Heart right ventricle (tissue), 16 donors: Measurements from ENCODE around the gene RAI1. TPM values are rescaled to one million over a fixed set of nuclear protein-coding genes. Genes with fewer than 3 reads are reported as not detected.
A peak's percentile ranks its signal among the peaks of the same experiment; 100 is the strongest.

ENCODE experiments used
- ATAC-seq, 8 donors: fragments of 200-7000 bp; cut with Tn5 transposase; one replicate each; pipeline ENCODE4 v1.9.1; 2020; ENCODE audit warnings: mild to moderate bottlenecking in 8 of 8, moderate library complexity in 8 of 8, moderate number of reproducible peaks in 1 of 8
- DNase-seq, 2 donors: peaks; one replicate each; pipeline ENCODE4 v3.0.0-alpha.2; 2020
- H3K27ac ChIP-seq, 10 donors: fragments of 200-600 bp; sonication (generic) in 2 of 10; one replicate each; pipeline versions ENCODE4 v1.5.0 to v1.8.0; 2020 to 2022; ENCODE audit warnings: mild to moderate bottlenecking in 3 of 10
- H3K27me3 ChIP-seq, 7 donors: fragments of 200-600 bp; one replicate each; pipeline ENCODE4 v1.8.0; 2021 to 2022; ENCODE audit warnings: mild to moderate bottlenecking in 2 of 7
- H3K36me3 ChIP-seq, 9 donors: fragments of 200-600 bp; sonication (generic) in 1 of 9; one replicate each; pipeline versions ENCODE4 v1.5.0 to v1.8.0; 2020 to 2022; ENCODE audit warnings: mild to moderate bottlenecking in 2 of 9
- H3K4me1 ChIP-seq, 9 donors: fragments of 200-600 bp; sonication (generic) in 1 of 9; one replicate each; pipeline versions ENCODE4 v1.5.0 to v1.8.0; 2020 to 2022; ENCODE audit warnings: mild to moderate bottlenecking in 4 of 9
- H3K4me3 ChIP-seq, 10 donors: fragments of 200-600 bp; sonication (generic) in 2 of 10; one replicate each; pipeline versions ENCODE4 v1.5.0 to v1.8.0; 2020 to 2022; ENCODE audit warnings: mild to moderate bottlenecking in 7 of 10, moderate library complexity in 2 of 10
- H3K9me3 ChIP-seq, 11 donors: fragments of 200-600 bp in 10 of 11; sonication (generic) in 2 of 11; one replicate each; pipeline versions ENCODE4 v1.5.0 to v1.8.0; 2013 to 2022; ENCODE audit warnings: mild to moderate bottlenecking in 2 of 11, control low read depth in 1 of 11, moderate library complexity in 1 of 11
- CTCF ChIP-seq, 9 donors: fragments of 200-600 bp; sonication (generic) in 2 of 9; IDR thresholded peaks; one replicate each; pipeline versions ENCODE4 v1.5.0 to v1.8.0; 2021 to 2022; ENCODE audit warnings: antibody characterized with exemption in 9 of 9, mild to moderate bottlenecking in 5 of 9, moderate library complexity in 1 of 9
- whole genome bisulfite sequencing, 2 donors: extraction: QIAGEN DNeasy Blood & Tissue Kit; methylation state at CpG; one replicate each; pipeline ENCODE4 v1.1.7; 2013; ENCODE audit warnings: inconsistent platforms in 1 of 2; 5-methylcytosine and 5-hydroxymethylcytosine counted together
- intact Hi-C, 10 donors: fragments of 100-400 bp; cut with DNase I; formaldehyde crosslinking; loops; one replicate each; pipeline versions ENCODE4 v1.11.1 to v1.14.2; 2022
- polyA plus RNA-seq, 2 donors: library from polyadenylated mRNA; stranded (reverse); fragments of 200-250 nt; gene quantifications; one replicate each; pipeline ENCODE4 v1.2.3, GENCODE V29; 2013
- total RNA-seq, 10 donors: library from RNA; stranded (reverse); fragmentation: NEBNext Ultra II Directional in 3 of 10; extraction: Animal tissue kit (Norgen Biotek cat#: 25700) in 3 of 10; gene quantifications; one replicate each; pipeline versions ENCODE4 v1.2.1 to v1.2.4, GENCODE V29; 2021 to 2023
- donor health status: Arrhythmogenic right ventricular cardiomyopathy.
- donor health status: ischemic (EF 13 %, LVEDD 7.1; RV severe dilation, severe dysfunction).
- donor health status: healthy with polysubstance abuse.
- donor health status: DM: no; HTN: yes; CAD: no.
- donor health status: DM: no; HTN: no; CAD: no.
- donor health status: ischemic (EF 25% LVEDD 6.9; RV normal size, moderate dysfunction).
- donor health status: ischemic (EF 25% LVEDD 5.7; RV mildly dilated, moderate dysfunction).
- donor health status: healthy.
- donor health status: DM: yes; HTN: yes; CAD: no.
- donor health status: Ischemic cardiomyopathy.
- donor health status: ischemic (EF 35%, LVEDD 5.7; RV mildly dilated, moderate dysfunction).
- donor health status: nonischemic (EF 11% LVEDD 7.7; RV severe dilation, severe dysfunction).
- donor health status: DM: yes; HTN: yes; CAD: no.
- donor health status: PGD.
- donor health status: ischemic (EF 29% LVEDD 5.4; RV normal size, mild dysfunction).
- donor health status: nonischemic (EF 23%, LVEDD 6.1; RV moderate dilation, normal function).

Gene RAI1
- total and polyA plus RNA-seq, 12 donors, result 13.8 to 32.0 (median 19.8) TPM

DNA sequence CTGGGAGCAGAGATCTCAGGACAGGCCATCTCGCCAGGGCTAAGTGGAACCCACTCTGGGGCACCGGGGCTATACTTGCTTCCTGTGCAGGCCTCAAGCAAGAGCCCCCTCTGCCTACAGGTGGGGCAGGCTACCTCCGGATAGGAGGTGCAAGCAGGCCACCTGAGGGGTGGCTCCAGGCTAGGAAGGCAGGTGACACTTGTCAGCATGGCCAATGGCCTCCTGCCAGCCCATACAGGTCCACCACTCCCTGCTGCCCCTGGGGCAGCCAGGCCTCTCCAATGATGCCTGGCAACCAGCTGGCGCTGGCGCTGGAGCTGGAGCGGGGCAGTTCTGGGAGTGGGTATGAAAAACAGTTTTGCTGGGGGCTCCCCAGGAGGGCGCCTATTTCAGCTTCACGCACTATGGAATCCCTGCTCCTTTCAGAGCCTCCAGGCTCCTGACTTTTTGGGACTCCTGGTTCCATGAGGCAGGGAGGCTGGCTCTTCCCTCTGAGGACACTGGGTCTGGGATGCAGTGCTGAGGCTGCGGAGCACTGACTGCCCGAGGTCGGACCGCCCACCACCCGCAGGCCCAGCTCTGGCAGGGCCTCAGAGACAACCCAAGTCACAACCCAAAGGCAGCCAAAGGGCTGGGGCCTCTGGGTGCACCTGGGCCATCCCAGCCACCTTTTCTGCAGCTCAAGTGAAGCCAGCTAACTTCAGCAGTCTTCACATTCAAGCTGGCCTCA is 164.0 kb downstream of the RAI1 start:
- TF ChIP-seq CTCF (IDR thresholded peaks at IDR 0.05), result no peak
- Histone ChIP-seq H3K4me1 (peaks cover 34 to 57% (median 47%) of the 10 kb centered on the region in 9 donors), H3K4me3 (no peak overlapping the region), H3K36me3 (peaks cover 0 to 34% (median 5%) of the 10 kb centered on the region in 9 donors), H3K27me3 (no peaks in the 10 kb centered on the region), H3K27ac (peak overlapping the region in 1 of 10 donors; percentile 8), H3K9me3 (no peaks in the 10 kb centered on the region)
- DNase-seq (no peak), ATAC-seq (no peak)
- 87 to 88% methylated on average over 13 of the region's 13 CpGs for WGBS, 2 donors
- intact Hi-C loops, result no loop called here

DNA sequence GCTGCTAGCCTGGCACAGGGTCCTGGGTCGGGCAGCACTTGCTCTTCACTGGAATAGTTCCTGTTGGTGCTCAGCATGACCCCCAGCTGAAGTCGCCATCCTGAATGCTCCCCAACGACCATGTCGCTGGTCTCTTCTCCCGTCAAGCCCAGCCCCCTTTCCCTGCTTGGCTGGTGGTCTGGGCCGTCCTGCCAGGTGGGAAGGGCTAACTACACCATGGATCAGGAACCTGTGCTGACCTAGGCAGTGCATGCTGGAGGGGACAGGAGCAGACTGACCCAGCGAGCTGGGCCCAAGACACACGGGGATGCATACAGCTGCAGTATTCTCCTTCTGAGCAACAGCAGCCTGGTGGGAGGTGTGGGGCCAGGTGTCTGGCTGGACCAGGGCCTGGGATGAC is 164.7 kb downstream of the RAI1 start:
- Histone ChIP-seq H3K9me3 (no peaks in the 10 kb centered on the region), H3K27me3 (no peaks in the 10 kb centered on the region), H3K36me3 (peaks cover 0 to 34% (median 5%) of the 10 kb centered on the region in 9 donors), H3K4me1 (peaks cover 29 to 57% (median 46%) of the 10 kb centered on the region in 9 donors), H3K4me3 (no peak overlapping the region), H3K27ac (no peak overlapping the region)
- no peak for TF ChIP-seq CTCF (IDR thresholded peaks at IDR 0.05)
- intact Hi-C loops, result no loop called here
- DNase-seq, result no peak
- 84 to 85% methylated on average over 8 of the region's 8 CpGs for WGBS, 2 donors
- no peak for ATAC-seq

DNA sequence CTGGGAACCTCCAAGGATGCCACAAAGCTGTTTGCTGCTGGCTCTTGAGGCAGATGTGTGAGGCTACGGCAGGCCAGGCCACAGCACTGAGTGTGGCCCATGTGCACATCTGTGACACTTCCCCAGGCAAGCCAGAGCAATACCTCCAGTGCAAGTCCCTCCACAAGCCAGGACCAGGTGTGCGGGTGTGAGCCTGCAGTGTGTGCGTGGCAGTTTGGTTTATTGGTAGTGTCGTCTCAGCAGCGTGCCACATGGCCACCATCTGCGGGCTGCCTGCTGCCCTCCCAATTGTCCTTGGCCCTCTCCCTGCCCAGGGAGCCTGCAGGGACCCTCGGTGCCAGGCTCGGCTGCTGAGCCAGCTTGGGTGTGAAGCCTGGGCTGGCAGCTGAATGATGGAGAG is 165.4 kb downstream of the RAI1 start:
- Histone ChIP-seq H3K4me3 (no peak overlapping the region), H3K27ac (peak overlapping the region in 1 of 10 donors; percentile 5), H3K36me3 (peaks cover 0 to 34% (median 5%) of the 10 kb centered on the region in 9 donors), H3K4me1 (peaks cover 27 to 57% (median 42%) of the 10 kb centered on the region in 9 donors), H3K9me3 (no peaks in the 10 kb centered on the region), H3K27me3 (no peaks in the 10 kb centered on the region)
- 94% methylated on average over 8 of the region's 8 CpGs for WGBS, 2 donors
- ATAC-seq (no peak), DNase-seq (no peak)
- intact Hi-C loops, result no loop called here
- no peak for TF ChIP-seq CTCF (IDR thresholded peaks at IDR 0.05)

DNA sequence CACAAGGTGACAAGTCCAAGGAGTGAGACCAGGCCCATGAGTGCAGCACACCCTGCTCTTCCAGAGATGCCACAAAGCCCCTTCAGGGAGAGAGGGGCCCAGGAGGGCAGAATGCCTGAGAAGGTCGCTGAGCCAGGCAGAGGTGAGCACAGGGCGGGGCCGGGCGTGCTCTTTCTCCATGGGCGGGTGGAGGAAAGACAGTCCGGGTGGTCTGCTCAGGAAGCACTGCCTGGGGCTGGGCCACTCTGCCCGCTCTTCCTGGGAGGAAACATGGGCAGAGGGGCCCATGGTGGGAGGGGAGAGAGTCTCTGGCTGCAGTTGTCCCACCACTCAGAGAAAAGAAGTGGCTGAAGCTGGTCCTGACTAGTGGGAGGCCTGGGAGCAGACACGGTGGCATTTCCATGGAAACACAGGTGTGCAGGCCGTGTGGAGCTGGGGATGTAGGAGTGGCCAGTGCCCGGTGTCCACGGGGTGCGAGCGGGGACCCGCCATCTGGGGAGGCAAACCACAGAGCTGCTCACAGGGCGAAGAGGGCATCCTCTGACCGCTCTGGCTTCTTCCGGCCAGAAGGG is 165.9 kb downstream of the RAI1 start:
- peak overlapping the region in 2 of 10 donors; percentile 5 to 10 for H3K27ac ChIP-seq
- H3K4me3 ChIP-seq, result no peak overlapping the region
- no peak for ATAC-seq
- TF ChIP-seq CTCF (IDR thresholded peaks at IDR 0.05), result no peak
- H3K9me3 ChIP-seq, result no peaks in the 10 kb centered on the region
- 83% methylated on average over 17 of the region's 17 CpGs for WGBS, 2 donors
- no peak for DNase-seq
- no peaks in the 10 kb centered on the region for H3K27me3 ChIP-seq
- peaks cover 26 to 54% (median 37%) of the 10 kb centered on the region in 9 donors for H3K4me1 ChIP-seq
- peaks cover 0 to 34% (median 5%) of the 10 kb centered on the region in 9 donors for H3K36me3 ChIP-seq
- intact Hi-C loops, result no loop called here
